ENCODE results near the gene TRPM1.
"Not testable (repeated sequence)": the region's sequence is repeated elsewhere in the genome, so short reads cannot be mapped to it uniquely, and the experiment has no call there.

The TRPM1 gene

GRCh38 chr15:31100738-31101137, 787 bp downstream of the TRPM1 start:
- no peaks in the 10 kb centered on the region for H3K4me1 ChIP-seq (ENCODE audit: control insufficient read depth in 2 of 2, insufficient read depth in 2 of 2, low read length in 2 of 2)
- H3K9me3 ChIP-seq (ENCODE audit: control insufficient read depth in 2 of 2, low read length in 2 of 2) = no peaks in the 10 kb centered on the region
- no peaks in the 10 kb centered on the region for H3K36me3 ChIP-seq (ENCODE audit: control insufficient read depth in 2 of 2, insufficient read depth in 2 of 2, low read length in 2 of 2)
- H3K27me3 ChIP-seq (ENCODE audit: control insufficient read depth in 2 of 2, insufficient read depth in 2 of 2, low read length in 2 of 2) = no peaks in the 10 kb centered on the region
- H3K4me3 ChIP-seq (ENCODE audit: low read length in 2 of 2) = no peak overlapping the region
- no peak overlapping the region for H3K9ac ChIP-seq (ENCODE audit: low read depth in 1 of 2, low read length in 2 of 2)
- no peak overlapping the region for H3K27ac ChIP-seq (ENCODE audit: low read depth in 2 of 2, low read length in 2 of 2)

DNA sequence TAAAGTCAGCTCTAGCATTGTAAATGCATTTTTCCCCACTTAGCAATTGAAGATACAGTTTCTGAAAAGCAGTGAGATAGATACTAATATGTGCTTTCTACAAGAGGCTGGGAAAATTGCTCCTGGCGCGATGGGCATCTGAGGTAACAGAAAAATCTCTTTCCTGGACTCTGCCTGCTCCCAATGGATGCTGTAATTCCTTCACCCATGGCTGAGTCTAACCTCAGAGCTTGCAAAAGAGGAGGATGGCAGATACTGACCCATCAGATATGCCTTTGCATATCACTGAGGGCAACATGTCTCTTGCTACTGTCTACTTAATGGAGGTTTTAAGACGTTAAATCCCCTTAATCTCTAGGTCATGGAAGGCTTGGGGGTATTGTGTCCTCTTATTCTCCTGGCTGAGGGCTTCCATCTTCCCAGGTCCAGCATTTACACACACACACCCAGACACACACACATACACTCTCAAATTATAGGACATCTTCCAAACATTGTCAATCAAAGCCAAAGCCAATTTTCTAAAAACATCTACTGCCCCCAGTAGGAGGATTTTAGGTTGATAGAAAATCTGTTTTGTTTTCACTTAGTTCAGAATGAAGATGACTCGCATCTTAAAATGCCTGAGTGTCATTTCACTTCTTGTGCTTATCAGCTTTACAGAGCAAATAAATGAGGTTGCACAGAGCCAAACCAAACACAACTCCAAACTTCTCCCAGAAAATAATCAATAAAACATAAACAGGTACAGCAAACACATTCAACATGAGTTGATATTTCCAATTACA, 2.4 kb downstream of the TRPM1 start:
- Histone ChIP-seq H3K36me3 (ENCODE audit: control insufficient read depth in 2 of 2, insufficient read depth in 2 of 2, low read length in 2 of 2) (no peaks in the 10 kb centered on the region), H3K27ac (ENCODE audit: low read depth in 2 of 2, low read length in 2 of 2) (no peak overlapping the region), H3K27me3 (ENCODE audit: control insufficient read depth in 2 of 2, insufficient read depth in 2 of 2, low read length in 2 of 2) (no peaks in the 10 kb centered on the region), H3K9ac (ENCODE audit: low read depth in 1 of 2, low read length in 2 of 2) (no peak overlapping the region), H3K4me1 (ENCODE audit: control insufficient read depth in 2 of 2, insufficient read depth in 2 of 2, low read length in 2 of 2) (no peaks in the 10 kb centered on the region), H3K4me3 (ENCODE audit: low read length in 2 of 2) (no peak overlapping the region), H3K9me3 (ENCODE audit: control insufficient read depth in 2 of 2, low read length in 2 of 2) (no peaks in the 10 kb centered on the region)

- no peaks in the 10 kb centered on the region for H3K27me3 ChIP-seq (ENCODE audit: control insufficient read depth in 2 of 2, insufficient read depth in 2 of 2, low read length in 2 of 2)
- H3K4me3 ChIP-seq (ENCODE audit: low read length in 2 of 2) = no peak overlapping the region
- H3K9me3 ChIP-seq (ENCODE audit: control insufficient read depth in 2 of 2, low read length in 2 of 2) = no peaks in the 10 kb centered on the region
- no peak overlapping the region for H3K9ac ChIP-seq (ENCODE audit: low read depth in 1 of 2, low read length in 2 of 2)
- H3K36me3 ChIP-seq (ENCODE audit: control insufficient read depth in 2 of 2, insufficient read depth in 2 of 2, low read length in 2 of 2) = no peaks in the 10 kb centered on the region
- no peak overlapping the region for H3K27ac ChIP-seq (ENCODE audit: low read depth in 2 of 2, low read length in 2 of 2)
- H3K4me1 ChIP-seq (ENCODE audit: control insufficient read depth in 2 of 2, insufficient read depth in 2 of 2, low read length in 2 of 2) = no peaks in the 10 kb centered on the region
Measured at GRCh38 chr15:31098491-31098917, 3.0 kb downstream of the TRPM1 start.

- H3K4me3 ChIP-seq (ENCODE audit: low read length in 2 of 2) = no peak overlapping the region
- H3K9me3 ChIP-seq (ENCODE audit: control insufficient read depth in 2 of 2, low read length in 2 of 2) = no peaks in the 10 kb centered on the region
- H3K27ac ChIP-seq (ENCODE audit: low read depth in 2 of 2, low read length in 2 of 2) = no peak overlapping the region
- H3K9ac ChIP-seq (ENCODE audit: low read depth in 1 of 2, low read length in 2 of 2) = no peak overlapping the region
- no peaks in the 10 kb centered on the region for H3K36me3 ChIP-seq (ENCODE audit: control insufficient read depth in 2 of 2, insufficient read depth in 2 of 2, low read length in 2 of 2)
- H3K27me3 ChIP-seq (ENCODE audit: control insufficient read depth in 2 of 2, insufficient read depth in 2 of 2, low read length in 2 of 2) = no peaks in the 10 kb centered on the region
- H3K4me1 ChIP-seq (ENCODE audit: control insufficient read depth in 2 of 2, insufficient read depth in 2 of 2, low read length in 2 of 2) = no peaks in the 10 kb centered on the region
Measured at GRCh38 chr15:31096563-31096962, 5.0 kb downstream of the TRPM1 start.

DNA sequence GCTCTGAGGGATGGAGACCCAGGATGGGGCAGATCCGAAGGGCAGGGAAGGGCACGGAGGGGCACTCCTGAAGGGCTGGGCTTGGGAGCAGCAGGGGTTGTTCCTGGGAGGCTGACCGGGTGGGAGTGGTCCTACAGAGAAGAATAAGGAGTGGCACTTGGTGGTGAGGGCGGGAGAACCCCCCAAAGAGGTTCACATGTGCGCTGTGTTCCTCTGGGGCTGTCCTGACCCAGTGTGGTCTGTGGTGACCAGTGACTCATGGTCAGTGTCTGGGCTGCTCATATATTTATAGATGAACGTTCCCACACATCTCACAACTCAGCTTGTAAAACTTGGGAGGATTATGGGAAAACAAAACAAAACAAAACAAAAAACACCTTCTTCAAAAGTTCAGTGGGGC, 10.0 kb downstream of the TRPM1 start:
- Histone ChIP-seq H3K36me3 (ENCODE audit: control insufficient read depth in 2 of 2, insufficient read depth in 2 of 2, low read length in 2 of 2) (no peaks in the 10 kb centered on the region), H3K4me1 (ENCODE audit: control insufficient read depth in 2 of 2, insufficient read depth in 2 of 2, low read length in 2 of 2) (no peaks in the 10 kb centered on the region), H3K9ac (ENCODE audit: low read depth in 1 of 2, low read length in 2 of 2) (no peak overlapping the region), H3K27ac (ENCODE audit: low read depth in 2 of 2, low read length in 2 of 2) (no peak overlapping the region), H3K27me3 (ENCODE audit: control insufficient read depth in 2 of 2, insufficient read depth in 2 of 2, low read length in 2 of 2) (no peaks in the 10 kb centered on the region), H3K9me3 (ENCODE audit: control insufficient read depth in 2 of 2, low read length in 2 of 2) (no peaks in the 10 kb centered on the region), H3K4me3 (ENCODE audit: low read length in 2 of 2) (no peak overlapping the region)

DNA sequence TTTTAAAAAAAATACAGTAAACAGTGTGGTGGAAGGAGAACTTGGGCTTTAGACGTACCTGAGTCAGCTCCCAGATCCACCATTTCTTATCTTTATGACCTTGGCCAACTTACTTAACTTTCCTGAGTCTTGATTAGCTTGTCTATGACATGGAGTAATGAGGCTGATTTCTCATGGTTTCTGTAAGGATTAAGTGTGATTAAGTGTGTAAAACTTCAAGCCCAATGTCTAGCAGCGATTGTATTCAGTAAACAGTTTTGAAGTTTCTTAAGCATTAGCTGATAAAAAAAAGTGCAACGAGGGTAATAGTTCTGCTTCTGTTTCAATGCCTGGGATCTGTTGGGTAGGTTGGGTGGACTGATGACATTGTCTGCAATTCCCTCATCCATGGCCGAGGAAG, 10.8 kb downstream of the TRPM1 start:
- Histone ChIP-seq H3K27ac (ENCODE audit: low read depth in 2 of 2, low read length in 2 of 2) (no peak overlapping the region), H3K4me1 (ENCODE audit: control insufficient read depth in 2 of 2, insufficient read depth in 2 of 2, low read length in 2 of 2) (no peaks in the 10 kb centered on the region), H3K36me3 (ENCODE audit: control insufficient read depth in 2 of 2, insufficient read depth in 2 of 2, low read length in 2 of 2) (no peaks in the 10 kb centered on the region)

GRCh38 chr15:31089368-31090047, 12.0 kb downstream of the TRPM1 start:
- Histone ChIP-seq H3K27me3 (ENCODE audit: control insufficient read depth in 2 of 2, insufficient read depth in 2 of 2, low read length in 2 of 2) (no peaks in the 10 kb centered on the region), H3K4me3 (ENCODE audit: low read length in 2 of 2) (no peak overlapping the region), H3K9me3 (ENCODE audit: control insufficient read depth in 2 of 2, low read length in 2 of 2) (no peaks in the 10 kb centered on the region), H3K36me3 (ENCODE audit: control insufficient read depth in 2 of 2, insufficient read depth in 2 of 2, low read length in 2 of 2) (no peaks in the 10 kb centered on the region), H3K27ac (ENCODE audit: low read depth in 2 of 2, low read length in 2 of 2) (no peak overlapping the region), H3K9ac (ENCODE audit: low read depth in 1 of 2, low read length in 2 of 2) (no peak overlapping the region), H3K4me1 (ENCODE audit: control insufficient read depth in 2 of 2, insufficient read depth in 2 of 2, low read length in 2 of 2) (no peaks in the 10 kb centered on the region)

More for the DNA sequence above, 10.8 kb downstream of the TRPM1 start:
- Histone ChIP-seq H3K9me3 (ENCODE audit: control insufficient read depth in 2 of 2, low read length in 2 of 2) (no peaks in the 10 kb centered on the region), H3K27me3 (ENCODE audit: control insufficient read depth in 2 of 2, insufficient read depth in 2 of 2, low read length in 2 of 2) (no peaks in the 10 kb centered on the region), H3K9ac (ENCODE audit: low read depth in 1 of 2, low read length in 2 of 2) (no peak overlapping the region), H3K4me3 (ENCODE audit: low read length in 2 of 2) (no peak overlapping the region)

DNA sequence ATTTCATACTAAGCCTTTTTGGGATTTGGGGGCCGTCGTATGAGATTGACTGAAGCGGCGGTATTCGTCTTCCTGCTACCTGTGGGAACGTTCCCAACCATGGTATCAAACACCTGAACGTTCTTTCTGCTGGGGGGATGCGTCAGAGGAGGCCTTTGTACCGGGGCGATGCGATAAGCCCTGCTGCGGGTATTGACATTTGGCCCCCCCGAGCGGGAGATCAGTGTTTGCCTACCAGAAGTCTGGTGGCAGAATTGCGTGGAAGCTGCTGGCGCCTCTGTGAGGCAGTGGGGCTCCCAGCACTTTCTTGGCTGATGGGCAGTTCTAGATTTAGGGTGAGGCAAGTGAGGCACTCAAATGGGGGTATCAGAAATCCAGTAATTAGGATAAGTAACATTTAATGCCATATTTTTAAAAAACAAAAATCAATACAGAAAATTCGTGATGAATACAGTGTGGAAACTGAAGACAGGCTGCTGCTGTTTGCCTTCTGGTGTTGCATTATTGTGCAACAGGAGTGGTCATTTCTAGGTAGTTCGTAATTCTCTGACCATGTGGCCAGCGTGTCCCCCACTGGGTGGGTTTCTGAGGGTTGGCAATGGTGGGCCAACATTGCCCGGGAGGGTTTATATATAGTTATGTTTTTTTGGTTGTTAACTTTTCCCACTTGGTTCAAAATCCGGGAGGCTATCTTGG, 12.7 kb downstream of the TRPM1 start:
- Histone ChIP-seq H3K36me3 (ENCODE audit: control insufficient read depth in 2 of 2, insufficient read depth in 2 of 2, low read length in 2 of 2) (no peaks in the 10 kb centered on the region), H3K9ac (ENCODE audit: low read depth in 1 of 2, low read length in 2 of 2) (no peak overlapping the region), H3K4me3 (ENCODE audit: low read length in 2 of 2) (no peak overlapping the region)

DNA sequence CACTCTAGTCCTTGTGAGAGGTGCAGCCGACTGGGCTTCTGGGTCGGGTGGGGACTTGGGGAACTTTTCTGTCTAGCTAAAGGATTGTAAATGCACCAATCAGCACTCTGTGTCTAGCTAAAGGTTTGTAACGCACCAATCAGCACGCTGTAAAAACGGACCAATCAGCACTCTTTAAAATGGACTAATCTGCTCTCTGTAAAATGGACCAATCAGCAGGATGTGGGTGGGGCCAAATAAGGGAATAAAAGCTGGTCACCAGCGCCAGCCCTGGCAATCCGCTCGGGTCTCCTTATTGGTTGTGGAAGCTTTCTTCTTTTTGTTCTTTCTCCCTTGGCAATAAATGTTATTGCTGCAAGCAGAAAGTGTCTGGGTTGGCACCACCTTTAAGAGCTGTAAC, 13.5 kb downstream of the TRPM1 start:
- not testable (repeated sequence) for H3K36me3 ChIP-seq (ENCODE audit: control insufficient read depth in 2 of 2, insufficient read depth in 2 of 2, low read length in 2 of 2); H3K27ac ChIP-seq (ENCODE audit: low read depth in 2 of 2, low read length in 2 of 2); H3K9ac ChIP-seq (ENCODE audit: low read depth in 1 of 2, low read length in 2 of 2); H3K4me1 ChIP-seq (ENCODE audit: control insufficient read depth in 2 of 2, insufficient read depth in 2 of 2, low read length in 2 of 2); H3K27me3 ChIP-seq (ENCODE audit: control insufficient read depth in 2 of 2, insufficient read depth in 2 of 2, low read length in 2 of 2); H3K4me3 ChIP-seq (ENCODE audit: low read length in 2 of 2); H3K9me3 ChIP-seq (ENCODE audit: control insufficient read depth in 2 of 2, low read length in 2 of 2)

More for the DNA sequence above, 12.7 kb downstream of the TRPM1 start:
- Histone ChIP-seq H3K9me3 (ENCODE audit: control insufficient read depth in 2 of 2, low read length in 2 of 2) (no peaks in the 10 kb centered on the region), H3K27ac (ENCODE audit: low read depth in 2 of 2, low read length in 2 of 2) (no peak overlapping the region), H3K4me1 (ENCODE audit: control insufficient read depth in 2 of 2, insufficient read depth in 2 of 2, low read length in 2 of 2) (peaks cover 0 to 1% of the 10 kb centered on the region in 2 donors), H3K27me3 (ENCODE audit: control insufficient read depth in 2 of 2, insufficient read depth in 2 of 2, low read length in 2 of 2) (no peaks in the 10 kb centered on the region)

DNA sequence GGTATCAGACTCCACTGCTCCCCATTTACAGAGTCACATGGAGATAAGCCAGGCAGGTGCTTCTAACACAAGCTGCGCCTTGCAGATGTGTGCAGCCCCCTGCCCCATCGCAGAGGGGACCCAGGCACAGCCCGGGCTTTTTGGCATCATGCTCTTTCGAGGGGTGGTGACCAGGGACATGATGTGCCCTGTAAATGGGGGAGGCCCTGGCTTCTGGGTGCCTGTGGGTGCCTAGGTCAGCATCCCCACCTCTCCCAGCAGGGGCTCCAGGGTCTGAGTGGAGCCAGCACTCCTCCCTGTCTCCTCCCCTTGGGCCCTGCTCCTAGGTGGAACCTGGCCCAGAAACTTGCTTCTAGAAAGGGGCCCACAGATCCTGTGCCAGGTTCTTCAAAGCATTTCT, 15.2 kb downstream of the TRPM1 start:
- Histone ChIP-seq H3K36me3 (ENCODE audit: control insufficient read depth in 2 of 2, insufficient read depth in 2 of 2, low read length in 2 of 2) (no peaks in the 10 kb centered on the region), H3K9me3 (ENCODE audit: control insufficient read depth in 2 of 2, low read length in 2 of 2) (no peaks in the 10 kb centered on the region), H3K27me3 (ENCODE audit: control insufficient read depth in 2 of 2, insufficient read depth in 2 of 2, low read length in 2 of 2) (no peaks in the 10 kb centered on the region), H3K9ac (ENCODE audit: low read depth in 1 of 2, low read length in 2 of 2) (no peak overlapping the region), H3K27ac (ENCODE audit: low read depth in 2 of 2, low read length in 2 of 2) (no peak overlapping the region), H3K4me3 (ENCODE audit: low read length in 2 of 2) (no peak overlapping the region), H3K4me1 (ENCODE audit: control insufficient read depth in 2 of 2, insufficient read depth in 2 of 2, low read length in 2 of 2) (peaks cover 16 to 20% of the 10 kb centered on the region in 2 donors)
